EL (cell line): ENCODE measurements around the gene SEM1.
"Not testable (repeated sequence)": the region's sequence is repeated elsewhere in the genome, so short reads cannot be mapped to it uniquely, and the experiment has no call there.

Experiments used
- DNase-seq: peaks from one replicate; pipeline ENCODE4 v3.0.0-alpha.2; 2016

Gene SEM1

DNA sequence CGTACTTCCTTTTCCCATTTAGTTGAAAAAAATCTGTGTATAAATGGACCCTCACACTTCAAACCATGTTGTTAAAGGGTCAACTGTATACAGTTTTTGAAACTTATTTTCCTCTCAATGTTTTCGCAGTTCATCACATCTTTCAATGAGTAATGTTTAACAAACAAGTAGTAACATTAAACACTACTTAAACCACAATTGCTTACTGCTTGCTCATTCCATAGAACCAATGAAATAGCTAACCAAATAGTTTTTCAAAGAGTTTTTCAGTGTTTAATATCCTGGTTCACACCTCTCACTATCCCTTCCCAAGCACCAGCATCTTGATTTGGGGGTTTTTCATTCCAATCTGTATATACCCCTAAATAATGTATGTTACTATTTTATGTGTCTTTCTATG is 9.1 kb downstream of the SEM1 start:
- DNase-seq: no peak

DNA sequence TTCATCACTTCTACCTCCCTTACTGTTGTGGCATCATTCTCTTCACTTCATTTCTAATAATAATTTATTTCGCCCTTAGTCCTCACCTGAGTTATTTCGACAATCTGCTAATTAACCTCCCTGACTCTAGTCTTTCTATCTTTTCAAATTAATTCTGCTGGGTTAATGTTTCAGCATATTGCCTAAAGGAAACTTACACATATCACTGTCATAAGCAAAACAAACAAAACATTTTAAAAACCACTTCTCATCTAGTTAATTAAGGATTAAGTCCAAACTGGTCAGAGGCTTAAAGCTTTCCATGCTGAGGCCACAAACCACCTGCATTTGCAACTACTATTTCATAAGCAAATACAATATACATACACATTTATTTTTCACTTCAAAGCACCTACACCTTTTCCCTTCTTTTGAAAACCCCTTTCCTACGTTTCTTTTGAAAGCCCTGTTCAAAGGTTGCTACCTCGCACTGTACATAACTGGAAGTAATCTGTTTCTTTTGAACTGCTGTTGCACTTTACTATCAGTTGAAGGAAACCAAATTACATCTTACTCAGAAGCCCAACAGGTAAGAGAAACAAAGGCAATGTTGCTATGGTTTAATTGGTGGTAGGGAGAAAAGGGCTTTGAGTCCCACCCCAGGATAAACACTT is 10.3 kb downstream of the SEM1 start:
- DNase-seq: no peak

DNA sequence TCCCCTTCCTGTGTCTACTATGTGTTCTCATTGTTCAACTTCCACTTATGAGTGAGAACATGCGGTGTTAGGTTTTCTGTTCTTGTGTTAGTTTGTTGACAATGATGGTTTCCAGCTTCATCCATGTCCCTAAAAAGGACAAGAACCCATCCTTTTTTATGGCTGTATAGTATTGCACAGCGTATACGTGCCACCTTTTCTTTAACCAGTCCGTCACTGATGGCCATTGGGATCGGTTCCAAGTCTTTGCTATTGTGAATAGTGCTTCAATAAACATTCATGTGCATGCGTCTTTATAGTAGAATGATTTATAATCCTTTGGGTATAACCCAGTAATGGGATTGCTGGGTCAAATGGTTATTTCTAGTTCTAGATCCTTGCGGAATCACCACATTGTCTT is 11.2 kb downstream of the SEM1 start:
- not testable (repeated sequence) for DNase-seq

DNA sequence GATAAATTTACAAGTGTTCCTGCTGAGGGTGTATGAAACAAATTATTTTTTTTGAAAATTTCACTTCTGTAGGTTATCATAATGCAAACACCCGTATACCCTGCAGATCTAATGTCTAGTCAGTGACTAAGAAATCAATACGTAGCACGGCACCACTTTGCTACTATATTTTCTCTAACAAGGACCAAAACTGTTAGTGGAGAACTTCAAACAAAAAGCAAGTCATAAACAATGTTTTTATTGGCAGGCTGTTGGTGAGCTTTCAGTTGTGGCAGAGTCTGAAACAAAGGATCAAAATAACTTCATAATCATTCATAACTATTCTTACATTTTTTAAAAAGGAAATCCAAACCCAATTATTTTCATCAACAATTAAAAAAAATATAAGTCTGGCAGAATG is 11.8 kb downstream of the SEM1 start:
- DNase-seq: no peak

DNA sequence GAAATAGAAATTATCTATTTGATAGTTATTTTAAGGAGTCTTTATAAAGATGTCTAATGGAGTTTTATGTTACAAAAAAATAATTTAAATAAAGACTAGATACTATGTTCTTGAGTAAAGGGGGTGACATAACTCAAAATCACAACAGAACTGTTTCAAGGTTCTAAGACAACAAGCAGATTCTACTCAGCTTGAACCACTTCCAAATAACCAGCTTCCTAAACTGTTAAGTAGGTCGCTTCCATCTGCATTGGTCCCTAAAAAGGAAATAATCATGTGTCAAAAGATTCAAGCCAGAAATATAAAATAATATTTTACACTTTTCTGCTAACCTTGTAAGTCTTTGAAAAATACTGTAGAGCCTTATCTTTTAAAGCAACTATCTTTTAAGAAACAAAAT is 14.1 kb downstream of the SEM1 start:
- no peak for DNase-seq

DNA sequence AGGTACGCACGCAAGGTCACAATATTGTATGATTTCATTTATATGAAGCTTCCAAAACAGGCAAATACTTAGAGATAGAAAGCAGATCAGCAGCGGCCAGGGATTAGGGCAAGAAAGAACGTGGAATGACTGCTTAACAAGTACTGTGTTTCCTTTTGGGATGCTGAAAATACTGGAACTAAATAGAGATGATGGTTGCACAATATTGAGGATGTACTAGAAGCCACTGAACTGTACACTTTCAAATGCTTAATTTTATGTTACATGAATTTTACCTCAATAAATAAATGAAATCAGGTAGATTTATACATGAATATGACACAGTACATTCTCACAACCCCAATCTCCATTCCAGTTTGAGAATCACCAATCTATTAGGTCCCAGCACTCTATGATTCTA is 15.6 kb downstream of the SEM1 start:
- DNase-seq: no peak

DNA sequence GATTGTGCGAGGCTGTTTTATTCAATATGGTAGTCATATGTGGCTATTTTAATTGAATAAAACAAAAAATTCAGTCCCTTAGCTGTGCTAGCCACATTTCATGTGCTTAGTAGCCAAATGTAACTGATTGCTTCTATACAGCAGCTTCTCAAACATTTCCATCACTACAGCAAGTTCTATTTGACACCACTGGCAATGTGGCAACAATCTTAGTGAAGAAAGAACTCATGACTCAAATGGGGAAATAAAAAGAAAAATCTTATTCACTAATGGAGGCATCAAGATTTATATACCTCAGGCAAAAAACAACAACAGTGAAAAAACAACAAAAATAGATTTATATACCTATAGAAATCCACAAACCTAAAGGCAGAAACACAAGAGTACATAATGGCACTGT is 17.9 kb downstream of the SEM1 start:
- DNase-seq: no peak

DNA sequence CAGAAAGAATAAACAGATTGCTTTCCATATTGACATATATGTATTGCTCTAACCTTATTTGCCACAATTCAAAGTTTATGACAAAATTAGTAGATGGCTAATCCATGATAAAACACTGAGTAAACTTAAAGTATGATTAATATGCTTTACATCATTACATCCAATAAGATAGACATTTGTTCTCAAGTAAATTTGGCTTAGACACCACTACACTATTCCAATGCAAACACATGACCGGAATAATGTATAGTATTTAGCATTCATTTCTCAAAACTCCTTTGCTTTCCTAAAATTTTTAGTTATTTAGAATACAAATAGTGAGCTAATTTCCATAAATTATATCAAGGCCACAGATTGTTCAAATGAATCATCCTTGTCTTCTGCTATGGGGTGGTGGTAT is 20.2 kb downstream of the SEM1 start:
- DNase-seq: no peak

DNA sequence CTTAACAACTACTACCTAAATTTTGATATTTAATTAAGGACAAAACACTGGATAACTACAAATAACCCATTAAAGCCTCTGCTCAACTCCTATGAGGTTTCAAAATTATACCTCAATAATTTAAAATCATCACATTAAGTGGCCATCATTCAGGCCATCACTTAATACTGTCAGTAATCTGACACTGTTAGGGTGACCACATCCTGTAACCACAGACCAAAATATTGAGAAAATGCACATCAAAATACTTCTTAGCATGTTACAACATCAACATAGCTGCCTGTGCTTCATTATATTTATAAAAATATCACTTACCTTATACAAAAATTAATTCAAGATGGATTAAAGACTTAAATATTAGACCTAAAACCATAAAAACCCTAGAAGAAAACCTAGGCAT is 23.3 kb downstream of the SEM1 start:
- DNase-seq: no peak

DNA sequence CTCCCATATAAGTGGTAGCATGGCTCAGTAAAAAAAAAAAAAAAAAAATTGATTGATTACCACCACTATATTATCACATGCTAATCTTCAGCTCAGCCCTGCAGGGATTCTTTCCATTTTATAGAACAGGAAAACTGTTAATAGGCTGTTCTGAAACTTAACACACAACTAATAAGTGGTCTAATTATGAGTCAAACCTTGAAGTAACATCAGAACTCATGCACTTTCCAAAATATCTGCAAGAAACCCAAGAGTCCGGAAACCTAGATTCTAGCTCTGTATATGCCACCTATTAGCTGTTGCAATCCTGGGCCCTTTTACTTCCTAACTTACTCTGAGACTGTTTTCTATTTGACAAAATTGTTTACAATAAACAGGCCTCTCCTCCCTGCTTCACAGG is 23.9 kb downstream of the SEM1 start:
- no peak for DNase-seq

DNA sequence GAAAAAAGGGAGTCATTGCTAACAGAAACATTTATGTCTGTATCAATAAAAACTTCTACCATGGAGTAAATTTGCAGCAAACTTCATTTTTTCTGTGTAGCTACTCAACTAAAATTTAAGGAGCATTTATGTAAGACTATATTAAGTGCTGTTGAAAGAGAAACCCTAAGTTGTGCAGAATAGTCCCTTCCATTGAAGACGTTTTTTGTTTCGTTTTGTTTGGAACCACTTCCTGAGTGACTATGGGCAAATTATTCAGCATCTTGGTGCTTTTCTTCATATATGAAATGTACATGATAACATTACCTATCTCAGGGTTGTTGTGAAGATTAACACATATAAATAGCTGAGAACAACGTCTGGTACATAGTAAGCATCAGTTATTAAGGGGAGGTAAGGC is 24.3 kb downstream of the SEM1 start:
- DNase-seq: no peak

DNA sequence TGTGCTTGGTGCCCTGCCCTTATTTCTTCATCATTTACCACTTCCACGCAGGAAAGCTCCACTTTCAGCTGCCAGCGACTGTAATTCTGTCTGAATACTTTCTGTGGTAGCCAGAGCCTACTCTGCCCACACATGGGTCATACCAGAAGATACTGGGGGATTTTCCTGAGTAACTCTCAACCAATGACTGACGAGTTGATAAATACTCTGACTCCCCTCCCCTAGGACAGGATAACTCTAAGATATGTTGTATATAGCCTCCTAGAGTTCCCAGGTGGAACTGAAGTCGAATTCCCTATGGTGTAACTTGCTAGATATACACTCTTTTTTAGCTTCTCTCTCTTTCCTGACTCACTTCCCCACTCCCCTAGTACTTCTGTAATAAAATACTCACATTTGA is 29.8 kb downstream of the SEM1 start:
- no peak for DNase-seq

DNA sequence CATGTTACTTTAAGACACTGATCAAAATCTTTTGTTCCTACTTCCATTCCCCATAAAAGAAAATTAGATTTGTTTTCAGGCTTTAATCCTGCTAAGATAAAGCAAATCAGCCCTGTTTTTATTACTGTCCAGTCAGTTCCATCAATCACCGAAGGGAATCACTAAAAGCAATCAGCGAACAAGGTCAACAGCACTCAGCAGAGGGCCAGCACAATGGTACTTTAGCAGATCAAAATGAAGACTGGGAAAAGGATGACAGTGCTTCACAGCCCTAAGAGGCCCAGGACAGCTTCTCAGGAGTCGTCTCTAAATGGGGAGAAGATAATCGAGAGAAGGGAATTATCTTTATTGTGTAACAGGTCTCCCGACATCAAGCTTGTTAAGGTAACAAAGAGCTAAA is 32.7 kb downstream of the SEM1 start:
- DNase-seq: no peak

DNA sequence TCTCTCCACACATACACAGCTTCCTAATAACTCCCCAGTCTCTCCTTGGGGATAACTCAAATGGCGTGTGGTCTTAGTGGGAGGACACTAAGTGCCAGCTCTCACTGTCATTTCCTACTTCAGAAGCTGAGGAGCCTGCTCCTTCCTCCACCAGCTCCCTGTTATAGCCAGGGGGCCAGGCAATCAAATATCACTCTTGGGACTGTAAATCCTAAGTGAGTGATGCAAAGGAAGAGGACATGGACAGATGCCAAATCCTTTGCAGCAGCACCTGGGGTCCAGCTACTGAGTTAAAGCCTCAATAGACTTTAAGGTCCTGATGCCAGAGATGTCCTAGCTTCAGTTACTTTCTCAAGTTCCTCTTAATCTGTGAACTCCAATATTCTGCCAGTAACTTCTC is 34.1 kb downstream of the SEM1 start:
- no peak for DNase-seq

DNA sequence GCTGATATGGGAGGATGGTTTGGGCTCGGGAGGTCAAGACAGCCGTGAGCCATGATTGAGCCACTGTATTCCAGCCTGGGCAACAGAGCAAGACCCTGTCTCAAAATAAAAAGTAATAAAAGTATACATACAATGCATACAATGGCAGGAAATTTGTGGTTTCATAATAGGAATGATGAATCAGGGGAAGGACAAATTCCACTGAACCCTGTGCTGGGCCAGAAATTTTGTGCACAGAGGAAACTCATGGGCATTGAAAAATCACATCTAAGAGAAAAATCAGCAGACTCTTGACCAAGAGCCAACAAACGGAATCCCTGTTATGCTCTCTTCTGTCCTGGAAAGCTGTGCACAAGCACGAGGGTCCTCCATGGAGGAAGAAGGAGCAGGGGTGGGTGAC is 35.1 kb downstream of the SEM1 start:
- DNase-seq: no peak

DNA sequence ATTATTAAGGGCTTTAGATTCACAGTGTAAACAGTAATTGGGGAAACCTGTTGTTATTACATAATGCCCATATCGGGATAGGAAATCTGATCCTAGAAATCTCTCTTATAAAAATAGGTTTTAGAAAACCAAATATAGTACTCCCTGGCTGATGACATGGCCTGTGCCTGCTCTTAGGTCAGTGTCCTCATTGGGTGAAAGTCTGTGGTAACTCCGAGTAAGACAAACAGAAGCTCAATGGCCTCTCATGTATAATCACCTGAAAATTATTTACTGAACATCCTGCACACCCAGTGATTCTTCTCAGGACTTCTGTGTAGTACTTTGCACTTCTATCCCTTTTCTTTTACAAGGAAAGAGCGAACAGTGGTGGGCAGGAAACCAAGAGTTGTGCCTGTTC is 37.8 kb downstream of the SEM1 start:
- DNase-seq: no peak

DNA sequence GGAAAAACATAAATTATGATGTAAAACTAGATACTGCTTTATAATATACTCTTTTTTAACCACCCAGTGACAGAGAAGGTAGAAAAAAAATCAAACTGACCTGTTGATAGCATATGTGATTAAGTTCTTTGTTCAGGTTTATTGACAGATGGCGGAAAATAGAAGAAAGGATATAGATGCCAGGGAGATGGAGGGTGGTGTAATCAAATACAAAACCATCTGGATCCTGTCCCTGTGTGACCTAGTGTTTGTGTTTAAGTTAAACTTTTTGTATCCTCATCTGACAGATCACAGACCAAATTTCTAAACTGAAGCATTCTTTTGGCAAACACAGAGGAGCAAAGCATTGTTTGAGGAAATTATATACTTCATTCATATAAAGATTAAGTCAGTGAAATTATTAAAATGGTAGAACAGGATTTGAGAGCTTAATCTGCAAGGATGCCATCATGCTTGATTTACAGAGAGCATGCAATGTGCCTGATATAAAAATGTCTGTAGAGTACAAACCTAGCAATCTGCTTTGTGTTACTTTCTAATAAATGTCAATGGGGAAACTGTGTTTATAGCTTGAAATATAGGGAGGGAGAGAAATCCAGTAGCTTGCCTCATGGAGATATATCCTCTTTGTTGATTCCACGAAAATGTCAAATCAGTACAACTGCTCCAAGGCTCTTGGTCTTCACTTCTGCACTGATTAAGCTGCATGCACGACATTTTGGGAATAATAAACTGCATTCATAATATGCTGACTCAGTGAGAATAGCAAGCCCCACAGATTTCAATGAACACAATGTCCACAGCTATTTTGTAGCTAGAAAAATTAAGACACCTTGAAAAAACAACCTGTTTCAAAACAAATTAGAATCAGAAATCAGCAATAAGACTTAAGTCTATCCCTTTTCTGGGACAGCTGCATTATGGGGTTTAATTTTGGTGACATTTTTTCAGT is 39.0 kb downstream of the SEM1 start:
- DNase-seq: no peak

DNA sequence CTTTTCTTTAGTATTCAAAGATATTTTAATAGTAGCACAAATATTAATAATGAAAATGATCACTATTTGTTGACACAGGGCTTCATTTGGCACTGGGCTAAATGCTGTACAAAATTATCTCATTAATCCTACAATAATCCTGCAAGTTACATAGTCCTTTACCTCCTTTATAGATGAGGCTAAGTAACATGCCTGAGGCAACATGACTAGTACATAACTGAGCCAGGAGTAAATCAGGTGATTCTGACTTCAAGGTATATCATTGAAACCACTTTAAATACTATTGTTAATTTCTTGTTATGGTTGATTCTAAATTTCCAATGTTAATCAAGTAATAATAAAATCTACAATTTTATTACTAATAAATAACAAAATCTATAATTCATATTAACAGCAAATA is 39.8 kb downstream of the SEM1 start:
- no peak for DNase-seq

DNA sequence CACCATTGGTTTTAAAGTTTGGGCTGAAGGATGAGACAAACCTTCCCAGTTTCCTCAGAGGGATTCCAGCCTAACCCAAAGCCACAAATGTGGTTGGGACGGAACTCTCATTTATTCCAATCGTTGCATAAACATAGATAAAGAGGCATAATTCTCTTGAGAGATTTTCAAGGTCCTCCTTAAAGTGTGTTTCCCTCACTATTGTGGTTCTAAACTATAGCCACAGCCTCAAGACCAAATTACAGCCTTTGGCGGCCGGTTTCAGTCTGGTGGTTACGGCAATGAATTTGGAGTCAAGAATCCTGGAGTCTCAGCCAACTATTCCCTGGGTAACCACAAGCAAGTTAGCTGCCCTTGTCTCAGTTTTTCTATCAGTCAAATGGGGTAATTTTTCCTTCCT is 42.6 kb downstream of the SEM1 start:
- no peak for DNase-seq

DNA sequence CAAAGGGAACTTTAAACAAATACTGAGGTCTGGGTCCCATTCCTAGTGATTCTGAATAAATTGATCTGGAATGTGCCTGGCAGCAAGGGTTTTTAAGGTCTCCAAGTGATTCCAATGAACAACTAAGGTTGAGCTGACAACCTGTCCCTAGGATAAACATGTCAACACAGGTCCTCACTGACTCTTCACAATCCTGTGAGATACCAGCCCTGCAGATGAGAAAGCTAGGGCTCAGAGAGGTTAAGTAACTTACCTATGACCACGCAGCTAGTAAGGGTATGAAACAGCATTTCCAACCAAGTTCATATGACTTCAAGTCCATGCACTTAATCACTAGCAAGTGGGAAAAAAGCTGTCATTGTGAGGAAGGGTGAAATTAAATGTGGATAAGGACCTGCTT is 44.0 kb downstream of the SEM1 start:
- DNase-seq: no peak

DNA sequence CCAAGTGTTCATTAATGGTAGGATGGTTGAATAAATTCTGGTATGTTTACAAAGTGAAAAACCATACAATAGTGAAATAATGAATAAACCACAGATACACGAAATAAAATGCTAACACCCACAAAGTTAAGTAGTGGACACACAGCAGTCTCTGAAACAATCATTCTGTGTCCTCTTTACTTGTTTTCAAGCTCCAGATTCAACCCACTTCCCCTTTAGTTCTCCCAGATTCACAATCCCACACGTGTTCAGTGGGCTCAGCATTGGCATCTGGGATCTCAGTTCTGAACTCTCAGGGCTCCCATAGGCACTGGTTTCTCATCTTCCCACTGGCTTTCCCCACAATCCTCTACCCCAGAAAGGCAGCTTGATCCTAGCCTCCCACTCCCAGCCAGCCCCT is 44.9 kb downstream of the SEM1 start:
- no peak for DNase-seq

DNA sequence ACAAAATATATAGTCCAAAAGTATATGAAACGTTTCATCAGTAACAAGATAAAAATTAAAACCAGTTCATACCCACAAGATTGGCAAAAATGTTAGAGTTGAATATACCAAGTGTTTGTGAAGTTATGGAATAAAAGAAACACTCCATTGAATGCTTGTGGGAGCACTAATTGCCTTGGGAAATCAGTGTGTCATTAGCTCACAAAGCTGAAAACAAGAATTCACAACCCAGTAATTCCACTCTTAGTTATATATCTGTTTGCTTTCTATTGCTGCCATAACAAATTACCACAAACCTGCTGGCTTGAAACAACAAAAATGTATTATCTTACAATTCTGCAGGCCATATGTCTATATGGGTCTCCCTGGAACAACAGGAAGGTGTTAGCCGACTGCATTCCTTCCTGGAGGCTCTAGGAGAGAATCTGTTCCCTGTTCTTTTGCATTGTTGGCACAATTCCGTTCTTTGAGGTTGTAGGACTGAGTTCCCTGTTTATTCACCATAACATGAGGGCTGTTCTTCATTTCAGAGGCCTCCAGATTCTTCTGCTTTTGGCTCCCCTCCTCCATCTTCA is 45.7 kb downstream of the SEM1 start:
- DNase-seq: no peak

DNA sequence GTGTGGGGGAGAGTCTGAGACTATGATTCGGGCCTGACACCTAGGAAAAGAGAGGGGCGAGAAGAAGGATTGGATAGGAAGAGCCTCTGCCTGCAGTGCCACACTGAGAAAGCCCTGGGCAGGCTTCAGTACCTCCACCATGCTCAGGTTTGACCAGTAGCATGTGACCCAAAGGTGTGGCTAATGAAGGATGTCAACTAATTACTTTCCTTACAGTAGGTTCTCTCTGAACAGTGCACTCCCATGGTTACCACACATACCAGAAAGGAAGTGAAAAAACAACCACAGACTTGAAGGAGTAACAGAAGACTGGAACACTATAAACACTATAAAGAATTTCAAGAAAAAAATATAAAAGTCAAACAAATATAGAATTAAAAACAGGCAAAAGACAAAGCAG is 46.2 kb downstream of the SEM1 start:
- DNase-seq: no peak

DNA sequence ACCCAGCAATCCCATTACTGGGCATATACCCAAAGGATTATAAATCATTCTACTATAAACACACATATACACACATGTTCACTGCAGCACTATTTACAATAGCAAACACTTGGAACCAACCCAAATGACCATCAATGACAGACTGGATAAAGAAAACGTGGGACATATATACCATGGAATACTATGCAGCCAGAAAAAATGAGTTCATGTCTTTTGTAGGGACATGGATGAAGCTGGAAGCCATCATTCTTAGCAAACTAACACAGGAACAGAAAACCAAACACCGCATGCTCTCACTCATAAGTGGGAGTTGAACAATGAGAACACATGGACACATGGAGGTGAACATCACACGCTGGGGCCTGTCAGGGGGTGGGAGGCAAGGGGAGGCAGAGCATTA is 47.5 kb downstream of the SEM1 start:
- DNase-seq: not testable (repeated sequence)
